NCI-H1417 (cell line): ENCODE results near the gene LTB4R.
"Not testable (repeated sequence)": the region's sequence is repeated elsewhere in the genome, so short reads cannot be mapped to it uniquely, and the experiment has no call there.

ENCODE experiments used
- DNase-seq, 3 experiments: peaks; one replicate each; lab custom pipeline; 2025; lab: John Stamatoyannopoulos, UW

Gene LTB4R

GRCh38 chr14:24343795-24344660 lies 32.7 kb downstream of the LTB4R start:
- no peak for DNase-seq

- DNase-seq = no peak
These were observed 35.8 kb downstream of the LTB4R start for GRCh38 chr14:24347134-24347533.

GRCh38 chr14:24348186-24348585 lies 36.9 kb downstream of the LTB4R start:
- DNase-seq = no peak

- no peak for DNase-seq
These were observed 38.4 kb downstream of the LTB4R start for GRCh38 chr14:24349742-24350141.

- peak in 1 of 3 experiments; percentile 38 for DNase-seq
These were observed 40.2 kb downstream of the LTB4R start for GRCh38 chr14:24351517-24351916.

GRCh38 chr14:24353559-24354481 lies 42.5 kb downstream of the LTB4R start:
- DNase-seq = no peak

GRCh38 chr14:24354482-24354825 lies 43.2 kb downstream of the LTB4R start:
- not testable (repeated sequence) for DNase-seq

GRCh38 chr14:24355009-24355408 lies 43.7 kb downstream of the LTB4R start:
- no peak for DNase-seq

GRCh38 chr14:24356208-24356607 lies 44.9 kb downstream of the LTB4R start:
- DNase-seq = no peak

GRCh38 chr14:24360281-24360680 lies 49.0 kb downstream of the LTB4R start:
- DNase-seq = no peak

GRCh38 chr14:24361326-24361725 lies 50.0 kb downstream of the LTB4R start:
- DNase-seq = no peak

- DNase-seq = no peak
These were observed 51.1 kb downstream of the LTB4R start for GRCh38 chr14:24362241-24362960.

GRCh38 chr14:24363401-24363800 lies 52.1 kb downstream of the LTB4R start:
- DNase-seq = no peak

- DNase-seq = no peak
These were observed 53.5 kb downstream of the LTB4R start for GRCh38 chr14:24364841-24365240.

- peak; percentile 88 to 94 (median 92) for DNase-seq
These were observed 54.5 kb downstream of the LTB4R start for GRCh38 chr14:24365600-24366412.

GRCh38 chr14:24366413-24366720 lies 55.1 kb downstream of the LTB4R start:
- DNase-seq = no peak

- DNase-seq = peak; percentile 99 to 100 (median 100)
These were observed 55.6 kb downstream of the LTB4R start for GRCh38 chr14:24366721-24367513.
